GM10248 (cell line): Measurements from ENCODE around the gene TRAPPC10.

Experiments used
- CTCF ChIA-PET: fragments of 300-600 bp; sonication (Branson Sonifier 250); formaldehyde crosslinking; extraction: SDS; loops from one replicate; lab custom pipeline; 2021; ENCODE audit warnings: antibody characterized with exemption; lab: Yijun Ruan, JAX
- POLR2A ChIA-PET: fragments of 350-650 bp; sonication (Branson Sonifier 250); formaldehyde crosslinking; extraction: SDS; loops from one replicate; lab custom pipeline; 2020; ENCODE audit warnings: antibody characterized with exemption; lab: Yijun Ruan, JAX
- DNase-seq: peaks from one replicate; pipeline ENCODE4 v3.0.0; 2012; ENCODE audit errors: extremely low spot score
- TF ChIP-seq, protein P1 (sequence below): IDR thresholded peaks from 2 replicates; pipeline ENCODE4 v1.5.1; 2012; ENCODE audit warnings: mild to moderate bottlenecking, low read depth; ENCODE audit errors: extremely low read depth, missing control alignments, control extremely low read depth

TRAPPC10 gene

DNA sequence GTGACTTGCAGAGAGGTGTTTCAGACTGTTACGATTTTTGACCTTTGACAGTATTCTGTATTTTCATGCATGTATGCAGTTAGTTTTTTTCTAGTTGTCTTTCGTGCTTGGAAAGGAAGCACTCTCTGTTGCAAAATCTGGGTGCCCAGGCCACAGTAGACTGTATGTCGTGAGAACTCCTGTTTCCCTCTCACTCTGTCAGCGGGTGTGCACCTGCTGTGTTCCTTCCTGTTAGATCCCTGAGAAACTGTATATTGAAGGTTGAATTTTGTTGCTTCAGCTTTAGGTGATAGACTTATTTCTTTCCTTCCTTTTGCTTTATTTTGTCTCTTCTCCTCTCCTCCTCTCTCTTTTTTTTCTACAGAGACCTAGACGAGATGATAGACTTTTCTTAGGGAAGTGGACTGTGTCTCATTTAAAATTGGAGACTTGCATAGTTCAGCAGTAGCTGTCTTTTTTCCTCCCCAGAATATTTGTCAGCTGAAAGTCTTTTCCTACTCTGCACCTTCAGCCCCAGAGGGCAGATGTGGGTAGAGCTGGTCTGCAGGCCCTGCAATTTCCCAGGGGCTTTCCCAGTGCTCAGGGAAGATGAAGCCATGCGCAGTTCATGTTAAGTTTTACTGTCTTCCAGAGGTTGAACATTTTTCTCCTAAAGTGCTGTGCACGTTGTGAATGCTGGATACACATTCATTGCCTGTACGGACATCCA lies 1.4 kb downstream of the TRAPPC10 start:
- POLR2A ChIA-PET: no interaction called here
- CTCF ChIA-PET: interaction anchor here (0.6 to 1.7 kb wide), 13 partner anchors 9 to 284 kb away, joined by 3 to 5 read pairs (median 3); no protein-coding TSS in a partner anchor
- DNase-seq: peak; percentile 48
- TF ChIP-seq, protein P1, sequence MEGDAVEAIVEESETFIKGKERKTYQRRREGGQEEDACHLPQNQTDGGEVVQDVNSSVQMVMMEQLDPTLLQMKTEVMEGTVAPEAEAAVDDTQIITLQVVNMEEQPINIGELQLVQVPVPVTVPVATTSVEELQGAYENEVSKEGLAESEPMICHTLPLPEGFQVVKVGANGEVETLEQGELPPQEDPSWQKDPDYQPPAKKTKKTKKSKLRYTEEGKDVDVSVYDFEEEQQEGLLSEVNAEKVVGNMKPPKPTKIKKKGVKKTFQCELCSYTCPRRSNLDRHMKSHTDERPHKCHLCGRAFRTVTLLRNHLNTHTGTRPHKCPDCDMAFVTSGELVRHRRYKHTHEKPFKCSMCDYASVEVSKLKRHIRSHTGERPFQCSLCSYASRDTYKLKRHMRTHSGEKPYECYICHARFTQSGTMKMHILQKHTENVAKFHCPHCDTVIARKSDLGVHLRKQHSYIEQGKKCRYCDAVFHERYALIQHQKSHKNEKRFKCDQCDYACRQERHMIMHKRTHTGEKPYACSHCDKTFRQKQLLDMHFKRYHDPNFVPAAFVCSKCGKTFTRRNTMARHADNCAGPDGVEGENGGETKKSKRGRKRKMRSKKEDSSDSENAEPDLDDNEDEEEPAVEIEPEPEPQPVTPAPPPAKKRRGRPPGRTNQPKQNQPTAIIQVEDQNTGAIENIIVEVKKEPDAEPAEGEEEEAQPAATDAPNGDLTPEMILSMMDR: peak; percentile 10

- CTCF ChIA-PET: interaction anchor here (1.1 kb wide), 1 partner anchor 933 kb away, joined by 3 read pairs; no protein-coding TSS in a partner anchor
- DNase-seq: no peak
- TF ChIP-seq, protein P1: no peak
- POLR2A ChIA-PET: no interaction called here
Measured at GRCh38 chr21:44017601-44018000, 5.5 kb downstream of the TRAPPC10 start.

GRCh38 chr21:44018127-44018526 lies 6.0 kb downstream of the TRAPPC10 start:
- TF ChIP-seq, protein P1: no peak
- ChIA-PET POLR2A (no interaction called here), CTCF (interaction anchor here (1.1 kb wide), 1 partner anchor 932 kb away, joined by 3 read pairs; no protein-coding TSS in a partner anchor)
- DNase-seq: no peak

GRCh38 chr21:44018813-44019567 lies 6.9 kb downstream of the TRAPPC10 start:
- ChIA-PET CTCF (interaction anchor here (2.2 kb wide), 1 partner anchor 10 kb away, joined by 6 read pairs; no protein-coding TSS in a partner anchor), POLR2A (no interaction called here)
- no peak for DNase-seq
- TF ChIP-seq, protein P1: no peak

- ChIA-PET POLR2A (no interaction called here), CTCF (interaction anchor here (2.2 kb wide), 1 partner anchor 9 kb away, joined by 6 read pairs; no protein-coding TSS in a partner anchor)
- TF ChIP-seq, protein P1: no peak
- DNase-seq: no peak
Measured at GRCh38 chr21:44019568-44019958, 7.5 kb downstream of the TRAPPC10 start.

GRCh38 chr21:44020551-44020950 lies 8.4 kb downstream of the TRAPPC10 start:
- DNase-seq: no peak
- TF ChIP-seq, protein P1: no peak
- ChIA-PET POLR2A (no interaction called here), CTCF (interaction anchor here (0.8 to 2.2 kb wide), 5 partner anchors 8 to 54 kb away, joined by 4 to 6 read pairs (median 4); no protein-coding TSS in a partner anchor)
